OCI-LY1 (cell line): Measurements from ENCODE around the gene MRO.

Experiments
- EZH2 ChIP-seq: fragments of 200-600 bp; sonication (generic), shearing (Covaris generic); IDR thresholded peaks from 2 replicates; pipeline ENCODE4 v1.8.0; 2017; ENCODE audit warnings: borderline replicate concordance, mixed run types, mild to moderate bottlenecking, antibody characterized with exemption, low read length, moderate library complexity, mixed read lengths
- TF ChIP-seq, protein P1 (sequence below): fragments of 200-600 bp; sonication (generic), shearing (Covaris generic); IDR thresholded peaks from 2 replicates; pipeline ENCODE4 v1.5.1; 2017; ENCODE audit warnings: mild to moderate bottlenecking, antibody characterized with exemption, low read length, moderate library complexity, mixed read lengths

DNA sequence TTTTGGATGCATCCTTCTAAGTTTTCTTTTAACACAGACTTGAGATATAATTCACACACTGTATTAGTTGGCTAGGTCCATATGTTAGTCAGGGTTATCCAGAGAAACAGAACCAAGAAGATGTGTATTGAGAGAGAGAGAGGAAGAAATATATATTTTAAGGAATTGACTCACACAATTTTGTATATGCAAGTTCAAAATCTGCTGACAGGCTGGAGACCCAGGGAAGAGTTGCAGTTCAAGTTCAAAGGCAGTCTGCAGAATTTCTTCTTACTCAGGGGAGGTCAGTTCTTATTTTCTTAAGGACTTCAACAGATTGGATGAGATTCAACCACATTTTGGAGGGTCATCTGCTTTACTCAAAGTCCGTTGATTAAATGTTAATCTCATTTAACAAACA is 23.0 kb upstream of the MRO start:
- TF ChIP-seq, protein P1, sequence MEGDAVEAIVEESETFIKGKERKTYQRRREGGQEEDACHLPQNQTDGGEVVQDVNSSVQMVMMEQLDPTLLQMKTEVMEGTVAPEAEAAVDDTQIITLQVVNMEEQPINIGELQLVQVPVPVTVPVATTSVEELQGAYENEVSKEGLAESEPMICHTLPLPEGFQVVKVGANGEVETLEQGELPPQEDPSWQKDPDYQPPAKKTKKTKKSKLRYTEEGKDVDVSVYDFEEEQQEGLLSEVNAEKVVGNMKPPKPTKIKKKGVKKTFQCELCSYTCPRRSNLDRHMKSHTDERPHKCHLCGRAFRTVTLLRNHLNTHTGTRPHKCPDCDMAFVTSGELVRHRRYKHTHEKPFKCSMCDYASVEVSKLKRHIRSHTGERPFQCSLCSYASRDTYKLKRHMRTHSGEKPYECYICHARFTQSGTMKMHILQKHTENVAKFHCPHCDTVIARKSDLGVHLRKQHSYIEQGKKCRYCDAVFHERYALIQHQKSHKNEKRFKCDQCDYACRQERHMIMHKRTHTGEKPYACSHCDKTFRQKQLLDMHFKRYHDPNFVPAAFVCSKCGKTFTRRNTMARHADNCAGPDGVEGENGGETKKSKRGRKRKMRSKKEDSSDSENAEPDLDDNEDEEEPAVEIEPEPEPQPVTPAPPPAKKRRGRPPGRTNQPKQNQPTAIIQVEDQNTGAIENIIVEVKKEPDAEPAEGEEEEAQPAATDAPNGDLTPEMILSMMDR = no peak
- TF ChIP-seq EZH2 = no peak
